Mucosa of stomach (tissue), 1 donor: ENCODE data around the gene CAPZA2.

Experiments
- H3K27me3 ChIP-seq: one replicate; pipeline ENCODE4 v1.7.0; 2013; ENCODE audit warnings: mild to moderate bottlenecking, low read length; ENCODE audit not compliant: control insufficient read depth, insufficient read depth
- H3K36me3 ChIP-seq: one replicate; pipeline ENCODE4 v1.7.0; 2013; ENCODE audit warnings: low read length; ENCODE audit not compliant: control insufficient read depth, insufficient read depth
- H3K4me1 ChIP-seq: one replicate; pipeline ENCODE4 v1.7.0; 2013; ENCODE audit warnings: mild to moderate bottlenecking, low read length; ENCODE audit not compliant: control insufficient read depth, insufficient read depth
- H3K4me3 ChIP-seq: one replicate; pipeline ENCODE4 v1.7.0; 2013; ENCODE audit warnings: low read length
- H3K9ac ChIP-seq: one replicate; pipeline ENCODE4 v1.7.0; 2013; ENCODE audit warnings: mild to moderate bottlenecking, low read length, moderate library complexity
- H3K9me3 ChIP-seq: one replicate; pipeline ENCODE4 v1.7.0; 2013; ENCODE audit warnings: mild to moderate bottlenecking, low read length, moderate library complexity; ENCODE audit not compliant: control insufficient read depth
- donor health status: Pancreatic carcinoma.

Gene CAPZA2

DNA sequence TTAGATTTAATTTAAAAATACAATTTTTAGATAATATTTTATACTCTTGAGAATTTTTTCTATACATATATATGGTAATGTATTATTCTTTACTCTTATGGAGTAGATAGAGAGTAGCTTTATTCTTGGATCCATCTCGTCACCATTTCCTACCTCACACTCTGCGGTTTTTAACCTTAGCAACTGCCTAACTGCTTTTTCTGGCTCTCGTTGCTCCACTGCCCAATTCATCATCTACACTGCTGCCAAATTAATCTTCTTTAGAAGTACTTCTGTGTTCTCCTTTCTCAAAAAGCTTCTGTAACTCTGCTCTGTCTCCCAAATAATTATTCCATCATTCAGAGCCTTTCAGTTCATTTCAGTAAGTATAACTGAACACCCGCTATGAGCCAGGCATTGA lies 35.3 kb downstream of the CAPZA2 start:
- Histone ChIP-seq H3K9me3 (no peaks in the 10 kb centered on the region), H3K36me3 (no peaks in the 10 kb centered on the region), H3K4me3 (no peak overlapping the region)

DNA sequence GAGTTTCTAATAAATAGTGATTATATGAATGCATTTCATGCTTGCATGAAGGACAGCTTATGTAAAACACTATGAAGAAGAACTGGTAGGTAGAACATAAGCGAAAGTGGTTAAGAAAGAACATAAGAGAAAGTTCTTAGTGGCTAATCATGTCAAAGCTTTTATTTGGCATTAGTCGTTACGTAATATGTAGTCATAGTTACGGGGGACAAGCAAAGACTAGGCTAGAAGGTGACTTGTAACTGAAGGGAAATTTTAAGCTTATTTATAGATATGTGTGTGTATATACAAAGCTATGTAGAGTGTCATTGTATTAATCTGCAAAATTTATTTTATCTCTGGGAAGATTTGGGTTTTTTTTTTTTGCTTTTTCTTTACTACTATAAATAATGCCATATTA lies 36.9 kb downstream of the CAPZA2 start:
- peaks cover 3% of the 10 kb centered on the region for H3K36me3 ChIP-seq
- H3K4me3 ChIP-seq: no peak overlapping the region
- no peak overlapping the region for H3K9ac ChIP-seq

More for the DNA sequence above, 35.3 kb downstream of the CAPZA2 start:
- H3K4me1 ChIP-seq: no peaks in the 10 kb centered on the region
- H3K9ac ChIP-seq: no peak overlapping the region
- no peaks in the 10 kb centered on the region for H3K27me3 ChIP-seq

DNA sequence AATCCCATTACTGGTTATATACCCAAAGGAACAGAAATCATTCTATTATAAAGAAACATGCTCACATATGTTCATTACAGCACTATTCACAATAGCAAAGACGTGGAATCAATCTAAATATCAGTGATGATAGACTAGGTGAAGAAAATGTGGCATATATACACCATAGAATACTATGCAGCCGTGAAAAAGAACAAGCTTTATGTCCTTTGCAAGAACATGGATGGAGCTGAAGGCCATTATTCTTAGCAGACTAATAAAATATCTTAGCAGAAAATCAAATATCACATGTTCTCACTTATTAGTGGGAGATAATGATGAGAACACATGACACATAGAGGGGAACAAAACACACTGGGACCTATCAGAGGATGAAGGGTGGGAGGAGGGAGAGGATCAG lies 38.8 kb downstream of the CAPZA2 start:
- Histone ChIP-seq H3K36me3 (peaks cover 3% of the 10 kb centered on the region), H3K9ac (no peak overlapping the region), H3K27me3 (no peaks in the 10 kb centered on the region), H3K4me1 (no peaks in the 10 kb centered on the region), H3K9me3 (no peaks in the 10 kb centered on the region), H3K4me3 (no peak overlapping the region)

More for the DNA sequence above, 36.9 kb downstream of the CAPZA2 start:
- H3K27me3 ChIP-seq: no peaks in the 10 kb centered on the region
- no peaks in the 10 kb centered on the region for H3K4me1 ChIP-seq
- H3K9me3 ChIP-seq: no peaks in the 10 kb centered on the region

DNA sequence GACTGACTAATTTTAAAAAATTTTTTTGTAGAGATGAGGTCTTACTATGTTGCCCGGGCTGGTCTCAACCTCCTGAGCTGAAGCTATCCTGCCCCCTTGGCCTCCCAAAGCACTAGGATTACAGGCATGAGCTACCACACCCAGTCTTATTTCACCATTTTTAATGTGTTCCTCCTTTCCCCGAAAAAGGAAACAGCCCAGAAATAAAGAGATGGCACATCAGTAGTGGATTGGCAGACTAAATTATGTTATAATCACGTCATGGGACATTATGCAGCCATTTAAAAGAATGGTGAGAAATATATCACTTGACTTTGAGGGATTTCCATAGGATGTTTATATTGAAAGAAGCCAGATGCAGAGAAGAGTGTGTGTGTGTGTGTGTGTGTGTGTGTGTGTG lies 40.5 kb downstream of the CAPZA2 start:
- no peaks in the 10 kb centered on the region for H3K27me3 ChIP-seq
- H3K9me3 ChIP-seq: no peaks in the 10 kb centered on the region
- no peak overlapping the region for H3K9ac ChIP-seq
- no peak overlapping the region for H3K4me3 ChIP-seq
- no peaks in the 10 kb centered on the region for H3K4me1 ChIP-seq
- peaks cover 3% of the 10 kb centered on the region for H3K36me3 ChIP-seq

DNA sequence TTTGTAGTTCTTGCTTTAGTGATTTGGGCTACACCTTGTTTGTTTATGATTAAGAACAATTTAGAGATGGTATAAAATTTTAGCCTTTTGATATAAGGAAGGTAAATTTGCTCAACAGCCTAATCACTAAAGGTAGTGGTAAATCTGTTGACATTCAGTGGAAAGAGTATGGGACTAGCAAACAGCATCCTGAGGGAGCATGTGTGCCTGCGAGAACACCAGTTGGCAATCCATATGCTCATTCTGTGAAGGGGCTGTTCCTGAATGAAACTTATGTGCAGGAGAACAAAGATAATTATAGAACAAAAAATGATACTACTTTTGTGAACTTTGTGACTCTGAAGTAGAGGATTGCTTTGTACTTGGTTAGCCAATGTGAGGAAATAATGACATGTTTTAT lies 44.0 kb downstream of the CAPZA2 start:
- no peaks in the 10 kb centered on the region for H3K9me3 ChIP-seq
- H3K4me1 ChIP-seq: no peaks in the 10 kb centered on the region
- no peak overlapping the region for H3K9ac ChIP-seq
- H3K36me3 ChIP-seq: peaks cover 3% of the 10 kb centered on the region
- no peak overlapping the region for H3K4me3 ChIP-seq
- H3K27me3 ChIP-seq: no peaks in the 10 kb centered on the region

DNA sequence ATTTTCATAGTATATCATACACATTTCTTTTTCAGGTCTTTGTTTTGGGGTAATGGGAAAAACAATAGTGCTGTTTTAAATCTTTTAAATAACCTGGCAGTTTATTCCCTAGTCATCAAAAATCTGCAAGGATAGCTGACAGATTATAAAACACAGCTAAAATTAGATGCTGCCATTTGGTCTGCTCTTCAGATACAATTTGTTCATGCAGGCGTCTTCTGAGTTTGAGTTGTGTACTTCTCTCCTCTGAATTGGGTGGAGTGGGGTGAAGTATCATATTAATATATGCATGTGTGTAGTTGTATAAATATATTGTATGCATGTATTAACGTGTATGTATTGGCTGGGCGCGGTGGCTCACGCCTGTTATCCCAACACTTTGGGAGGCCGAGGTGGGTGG lies 48.0 kb downstream of the CAPZA2 start:
- Histone ChIP-seq H3K9ac (no peak overlapping the region), H3K27me3 (no peaks in the 10 kb centered on the region), H3K36me3 (peaks cover 6% of the 10 kb centered on the region), H3K4me1 (no peaks in the 10 kb centered on the region), H3K9me3 (no peaks in the 10 kb centered on the region), H3K4me3 (no peak overlapping the region)

DNA sequence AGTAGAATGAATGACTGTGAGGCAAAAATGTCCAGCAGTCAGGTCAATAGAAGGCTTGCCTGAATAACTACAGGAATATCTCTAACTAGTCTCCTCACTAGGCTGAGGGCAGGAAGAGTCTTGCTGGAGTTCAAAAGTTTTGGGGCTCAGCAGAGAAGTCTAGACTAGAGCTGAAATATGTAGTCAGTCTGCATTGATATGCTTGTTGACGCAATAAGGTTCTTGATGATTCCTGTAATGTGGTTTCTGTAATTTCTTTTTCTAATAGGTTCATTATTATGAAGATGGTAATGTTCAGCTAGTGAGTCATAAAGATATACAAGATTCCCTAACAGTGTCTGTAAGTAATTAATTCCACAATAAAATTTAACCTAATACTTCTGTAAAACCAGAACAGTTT lies 49.4 kb downstream of the CAPZA2 start:
- no peaks in the 10 kb centered on the region for H3K9me3 ChIP-seq
- no peaks in the 10 kb centered on the region for H3K27me3 ChIP-seq
- H3K9ac ChIP-seq: no peak overlapping the region
- no peak overlapping the region for H3K4me3 ChIP-seq
- no peaks in the 10 kb centered on the region for H3K4me1 ChIP-seq
- peaks cover 6% of the 10 kb centered on the region for H3K36me3 ChIP-seq

DNA sequence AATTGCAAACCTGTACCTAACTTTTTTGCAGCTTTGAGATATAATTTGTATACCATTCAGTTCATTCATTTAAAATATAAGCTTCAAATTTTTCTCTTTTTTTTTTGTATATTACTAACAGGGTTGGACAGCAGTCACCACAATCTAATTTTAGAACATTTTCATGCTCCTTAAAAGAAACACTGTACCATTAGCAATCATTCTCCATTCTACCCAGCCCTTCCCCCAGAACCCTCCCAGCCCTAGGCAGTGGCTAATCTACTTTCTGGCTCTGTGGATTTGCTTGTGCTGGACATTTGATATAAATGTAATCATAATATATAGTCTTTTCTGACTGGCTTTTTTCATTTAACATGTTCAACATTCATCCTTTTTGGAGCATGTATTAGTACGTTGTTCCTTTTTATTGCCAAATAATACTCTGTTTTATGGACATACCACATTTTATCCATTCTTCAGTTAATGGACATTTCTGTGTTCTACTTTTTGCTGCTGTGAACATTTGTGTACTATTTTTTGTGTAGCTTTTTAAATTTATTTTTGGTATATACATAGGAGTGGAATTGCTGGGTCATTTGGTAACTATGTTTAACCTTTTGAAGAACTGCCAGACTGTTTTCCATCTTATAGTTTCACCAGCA lies 50.0 kb downstream of the CAPZA2 start:
- Histone ChIP-seq H3K4me1 (no peaks in the 10 kb centered on the region), H3K27me3 (no peaks in the 10 kb centered on the region), H3K4me3 (no peak overlapping the region), H3K9me3 (no peaks in the 10 kb centered on the region), H3K36me3 (peaks cover 6% of the 10 kb centered on the region), H3K9ac (no peak overlapping the region)

DNA sequence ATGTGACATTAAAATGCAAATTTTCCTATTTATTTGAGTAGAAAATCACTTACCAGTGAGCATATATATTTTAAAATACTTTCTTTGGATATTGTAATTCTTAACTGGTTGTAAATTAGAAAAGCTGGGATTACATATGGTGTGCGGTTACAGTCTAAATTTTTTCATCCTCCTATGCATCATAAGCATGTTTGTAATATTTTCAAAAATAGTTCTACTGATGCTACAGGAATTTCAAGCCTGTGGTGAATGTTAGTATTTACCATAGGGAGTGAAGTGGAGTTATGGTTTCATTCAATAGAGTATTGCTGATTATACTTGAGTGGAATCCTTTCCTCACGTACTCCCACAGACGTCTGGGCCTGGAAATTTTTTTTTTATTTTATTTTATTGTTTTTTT lies 56.3 kb downstream of the CAPZA2 start:
- H3K36me3 ChIP-seq: peaks cover 6% of the 10 kb centered on the region
- no peak overlapping the region for H3K4me3 ChIP-seq
- H3K9ac ChIP-seq: no peak overlapping the region
- no peaks in the 10 kb centered on the region for H3K27me3 ChIP-seq
- no peaks in the 10 kb centered on the region for H3K4me1 ChIP-seq
- no peaks in the 10 kb centered on the region for H3K9me3 ChIP-seq

DNA sequence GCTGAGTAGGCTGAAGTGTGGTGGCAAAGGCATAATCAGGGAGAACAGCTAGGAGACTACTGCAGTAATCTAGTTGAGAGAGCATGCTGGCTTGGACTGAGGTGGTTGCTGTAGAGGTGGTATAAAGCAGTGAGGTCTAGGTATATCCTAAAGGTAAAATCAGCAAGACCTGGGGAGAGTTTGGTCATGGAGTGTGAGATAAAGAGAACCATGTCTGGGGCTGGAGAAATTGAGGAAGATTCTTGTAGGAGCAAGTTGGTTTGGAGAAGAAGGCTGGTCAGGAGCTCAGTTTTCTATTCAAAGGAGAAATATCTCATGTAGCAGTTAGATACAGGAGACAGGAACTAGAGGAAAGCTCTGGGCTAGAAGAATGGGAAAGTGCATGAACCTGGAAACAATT lies 58.0 kb downstream of the CAPZA2 start:
- no peak overlapping the region for H3K9ac ChIP-seq
- no peak overlapping the region for H3K4me3 ChIP-seq
- H3K36me3 ChIP-seq: no peaks in the 10 kb centered on the region
- H3K27me3 ChIP-seq: no peaks in the 10 kb centered on the region
- no peaks in the 10 kb centered on the region for H3K9me3 ChIP-seq
- no peaks in the 10 kb centered on the region for H3K4me1 ChIP-seq

DNA sequence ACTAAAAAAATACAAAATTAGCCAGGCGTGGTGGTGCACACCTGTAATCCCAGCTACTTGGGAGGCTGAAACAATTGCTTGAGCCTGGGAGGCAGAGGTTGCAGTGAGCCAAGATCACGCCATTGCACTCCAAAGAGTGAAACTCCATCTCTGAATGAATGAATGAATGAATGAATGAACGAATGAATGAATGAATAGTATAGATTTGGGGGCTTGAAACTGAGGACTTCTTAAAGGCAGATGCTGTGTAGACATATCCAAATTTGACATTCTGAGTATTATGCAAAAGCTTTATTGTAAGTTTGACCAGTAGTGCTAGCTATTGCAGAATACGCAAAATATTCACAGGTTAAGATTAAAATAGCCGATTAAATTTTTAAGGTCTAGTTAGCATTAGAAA lies 60.2 kb downstream of the CAPZA2 start:
- no peaks in the 10 kb centered on the region for H3K36me3 ChIP-seq
- H3K4me3 ChIP-seq: no peak overlapping the region
- no peaks in the 10 kb centered on the region for H3K27me3 ChIP-seq
- H3K4me1 ChIP-seq: no peaks in the 10 kb centered on the region
- H3K9ac ChIP-seq: no peak overlapping the region
- no peaks in the 10 kb centered on the region for H3K9me3 ChIP-seq

DNA sequence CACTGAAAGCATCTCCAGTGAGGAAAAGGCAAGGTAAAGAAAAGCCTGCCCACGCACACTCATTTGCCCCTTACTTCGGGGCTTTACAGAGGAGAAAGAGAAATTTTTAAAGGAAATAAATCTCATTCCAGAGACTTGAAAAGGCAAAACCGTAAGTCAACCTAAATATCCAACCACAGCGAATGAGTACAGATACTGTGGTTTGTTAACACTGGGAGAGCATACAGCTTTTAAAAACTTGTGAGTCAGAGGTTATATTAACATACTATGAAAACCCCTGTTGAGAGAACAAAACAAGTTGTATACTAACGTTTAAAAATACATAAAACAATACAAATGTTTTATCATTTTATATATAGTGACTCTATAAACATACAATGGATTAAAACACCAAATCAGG lies 62.4 kb downstream of the CAPZA2 start:
- H3K9ac ChIP-seq: no peak overlapping the region
- no peak overlapping the region for H3K4me3 ChIP-seq
- no peaks in the 10 kb centered on the region for H3K27me3 ChIP-seq
- H3K36me3 ChIP-seq: no peaks in the 10 kb centered on the region
- H3K9me3 ChIP-seq: no peaks in the 10 kb centered on the region
- H3K4me1 ChIP-seq: no peaks in the 10 kb centered on the region

DNA sequence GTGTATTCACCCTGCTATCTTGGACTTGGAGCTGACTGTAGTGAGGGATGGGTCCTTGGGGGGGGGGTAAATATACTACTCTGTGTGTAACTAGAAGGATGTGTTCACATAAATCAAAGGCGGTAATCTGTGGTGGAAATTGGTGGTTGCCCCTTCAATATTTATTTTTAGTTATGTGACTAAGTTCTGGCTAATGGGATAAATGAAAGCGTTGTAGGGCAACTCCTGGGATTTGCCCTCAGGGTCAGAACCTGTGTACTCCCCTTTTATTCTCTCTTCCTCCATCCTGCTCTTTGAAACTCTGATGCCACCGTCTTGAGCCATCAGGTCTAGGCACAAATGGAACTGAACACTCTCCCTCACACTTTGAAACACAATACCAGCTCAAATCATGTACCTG lies 66.6 kb downstream of the CAPZA2 start:
- H3K4me1 ChIP-seq: peaks cover 6% of the 10 kb centered on the region
- peaks cover 3% of the 10 kb centered on the region for H3K27me3 ChIP-seq
- H3K9me3 ChIP-seq: no peaks in the 10 kb centered on the region
- no peaks in the 10 kb centered on the region for H3K36me3 ChIP-seq
- H3K9ac ChIP-seq: no peak overlapping the region
- no peak overlapping the region for H3K4me3 ChIP-seq
